CD4-positive, alpha-beta T cell treated with Interleukin-6 at 100 ng/mL for 8 hours (primary cell): ENCODE results near the gene IQCC.

Experiments used
- DNase-seq: peaks from one replicate; pipeline ENCODE4 v3.0.0-alpha.2; 2020; ENCODE audit warnings: mixed read lengths, low spot score

IQCC gene

DNA sequence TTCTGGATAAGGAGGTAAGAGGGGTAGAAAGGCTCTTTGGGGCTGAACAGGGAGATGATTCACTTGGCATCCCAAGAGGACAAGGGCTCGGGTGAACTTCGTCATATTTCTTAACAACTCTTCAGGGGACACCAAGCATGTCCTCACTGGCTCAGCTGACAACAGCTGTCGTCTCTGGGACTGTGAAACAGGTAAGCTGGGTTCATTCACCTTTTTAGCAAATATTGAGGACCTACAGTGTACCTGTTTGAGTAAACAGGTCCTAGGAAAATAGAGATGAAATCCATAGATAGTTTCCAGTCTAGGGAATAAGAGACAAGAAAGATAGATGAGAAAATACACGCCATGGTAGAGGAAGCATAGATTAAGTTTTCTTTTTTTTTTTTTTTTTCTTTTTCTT, 18.8 kb downstream of the IQCC start:
- no peak for DNase-seq

DNA sequence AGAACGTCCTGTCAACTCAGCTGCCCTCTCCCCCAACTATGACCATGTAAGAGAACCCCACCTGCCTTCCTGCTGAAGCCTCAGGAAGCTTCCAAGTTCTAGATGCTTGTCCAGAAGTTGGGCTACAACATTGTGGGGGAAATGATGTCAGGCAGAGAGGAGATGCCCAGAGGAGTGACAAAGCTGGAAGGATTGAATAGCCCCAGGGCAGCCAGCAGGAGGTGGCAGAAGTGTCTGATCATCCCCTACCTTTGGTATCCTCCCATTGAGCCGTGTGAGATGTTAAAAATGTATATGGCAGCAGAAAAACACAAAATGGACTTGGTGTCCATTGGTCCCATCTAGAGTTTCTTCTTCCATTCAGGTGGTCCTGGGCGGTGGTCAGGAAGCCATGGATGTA, 23.3 kb downstream of the IQCC start:
- no peak for DNase-seq

DNA sequence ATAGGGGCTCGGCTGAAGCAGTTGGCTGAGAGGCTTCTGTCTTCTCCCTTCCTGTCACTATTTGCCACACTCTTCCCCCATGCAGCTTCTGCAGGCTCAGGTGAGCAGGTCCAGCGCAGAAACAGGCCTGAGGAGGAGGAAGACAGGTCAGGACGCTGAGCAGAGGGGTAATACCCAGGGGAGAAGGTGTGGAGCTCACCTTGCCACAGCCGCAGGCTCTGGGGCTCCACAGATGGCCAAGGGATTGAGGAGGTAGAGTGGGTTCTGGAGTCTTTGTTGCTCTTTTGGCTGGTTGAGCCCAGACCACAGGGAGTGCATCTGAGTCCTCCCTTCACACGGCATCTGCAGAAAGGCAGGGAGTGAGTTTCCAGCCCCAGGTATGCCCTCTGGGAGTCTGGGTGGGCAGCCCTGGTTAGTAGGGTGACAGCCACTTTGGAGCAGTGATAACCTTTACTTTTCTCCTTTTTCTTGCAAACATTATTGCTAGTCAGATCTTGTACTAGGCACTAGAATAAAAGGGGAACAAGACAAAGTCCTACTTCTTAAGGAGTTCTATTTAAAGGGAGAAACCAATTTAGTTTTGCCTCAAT, 26.5 kb downstream of the IQCC start:
- DNase-seq = no peak

DNA sequence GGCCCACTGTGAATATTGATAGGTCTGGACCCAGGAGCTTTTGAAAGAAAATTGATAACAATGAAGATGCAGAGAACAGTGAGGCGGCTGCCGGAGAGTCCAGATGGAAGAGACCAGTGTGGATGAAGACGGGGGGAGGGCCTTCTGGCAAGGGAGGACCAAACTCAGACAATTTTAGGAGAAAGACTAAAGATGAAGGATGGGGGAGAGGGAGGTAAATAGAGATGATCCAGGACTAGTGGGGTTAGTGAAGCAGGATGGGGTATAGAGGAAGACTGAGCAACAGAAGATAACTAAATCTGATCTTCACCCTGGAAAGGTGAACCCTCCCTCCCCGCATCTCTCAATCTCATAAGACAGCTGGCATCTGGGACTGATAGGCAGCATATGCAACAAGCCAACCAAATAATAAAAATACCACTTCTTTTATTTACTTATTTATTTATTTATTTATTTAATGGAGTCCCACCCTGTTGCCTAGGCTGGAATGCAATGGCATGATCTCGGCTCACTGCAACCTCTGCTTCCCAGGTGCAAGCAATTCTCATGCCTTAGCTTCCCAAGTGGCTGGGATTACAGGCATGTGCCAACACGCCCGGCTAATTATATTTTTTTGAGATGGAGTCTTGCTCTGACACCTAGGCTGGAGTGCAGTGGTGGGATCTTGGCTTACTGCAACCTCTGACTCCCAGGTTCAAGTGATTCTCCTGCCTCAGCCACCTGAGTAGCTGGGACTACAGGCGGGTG, 27.3 kb downstream of the IQCC start:
- no peak for DNase-seq

DNA sequence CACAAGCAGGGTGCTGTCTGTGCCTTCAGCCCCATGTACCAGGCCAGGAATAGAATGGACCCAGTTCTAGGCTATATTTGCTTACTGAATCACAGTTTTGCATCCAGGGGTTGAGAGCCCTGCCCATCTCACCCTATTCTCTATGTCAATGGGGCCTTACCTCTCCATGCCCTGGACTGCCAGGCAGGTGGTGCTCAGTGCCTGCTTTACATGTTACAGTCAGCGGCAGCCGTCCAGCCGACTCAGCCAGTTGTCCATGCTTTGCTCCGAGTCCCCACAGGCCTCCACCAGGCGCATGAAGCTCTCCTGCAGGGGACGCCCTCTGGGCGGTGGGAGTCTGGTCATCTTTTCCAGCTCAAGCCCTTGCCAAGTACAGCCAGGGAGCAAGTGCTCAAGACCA, 29.3 kb downstream of the IQCC start:
- DNase-seq = no peak

DNA sequence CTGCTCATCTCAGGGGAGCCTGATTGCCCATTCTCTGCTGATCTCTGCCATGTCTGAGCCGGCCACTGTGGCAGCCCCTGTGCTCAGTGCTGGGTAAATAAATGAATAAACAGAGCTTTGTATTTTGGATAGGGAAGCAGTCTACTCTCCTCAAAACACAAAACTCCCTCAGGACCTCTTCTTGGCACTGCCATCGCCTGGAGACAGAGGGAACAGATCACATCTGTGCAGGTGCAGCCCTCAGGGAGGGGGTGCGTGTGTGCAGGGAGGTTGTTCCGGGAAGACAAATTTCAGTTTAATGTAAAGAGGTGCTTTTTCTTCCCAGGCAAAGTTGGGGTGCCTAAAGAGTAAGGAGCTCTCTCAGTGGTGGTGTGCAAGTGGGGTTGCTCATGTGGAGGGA, 33.9 kb downstream of the IQCC start:
- no peak for DNase-seq

DNA sequence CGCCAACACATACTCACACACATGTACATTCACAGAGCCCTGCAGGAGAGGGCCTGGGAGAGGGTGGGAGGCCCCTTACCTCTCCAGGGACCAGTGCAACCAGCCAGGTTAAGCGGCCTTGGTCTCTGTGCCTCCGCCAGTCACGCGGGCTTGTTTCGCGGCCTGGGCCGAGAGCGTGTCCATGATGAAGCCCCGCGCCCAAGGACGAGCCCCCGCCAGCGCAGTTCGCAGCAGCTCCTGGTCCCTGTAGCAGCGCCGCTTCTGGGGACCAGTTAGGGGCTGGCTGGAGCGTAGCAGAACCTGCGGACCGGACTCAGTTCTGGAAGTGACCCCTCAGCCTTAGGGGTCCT, 34.3 kb downstream of the IQCC start:
- DNase-seq = no peak

DNA sequence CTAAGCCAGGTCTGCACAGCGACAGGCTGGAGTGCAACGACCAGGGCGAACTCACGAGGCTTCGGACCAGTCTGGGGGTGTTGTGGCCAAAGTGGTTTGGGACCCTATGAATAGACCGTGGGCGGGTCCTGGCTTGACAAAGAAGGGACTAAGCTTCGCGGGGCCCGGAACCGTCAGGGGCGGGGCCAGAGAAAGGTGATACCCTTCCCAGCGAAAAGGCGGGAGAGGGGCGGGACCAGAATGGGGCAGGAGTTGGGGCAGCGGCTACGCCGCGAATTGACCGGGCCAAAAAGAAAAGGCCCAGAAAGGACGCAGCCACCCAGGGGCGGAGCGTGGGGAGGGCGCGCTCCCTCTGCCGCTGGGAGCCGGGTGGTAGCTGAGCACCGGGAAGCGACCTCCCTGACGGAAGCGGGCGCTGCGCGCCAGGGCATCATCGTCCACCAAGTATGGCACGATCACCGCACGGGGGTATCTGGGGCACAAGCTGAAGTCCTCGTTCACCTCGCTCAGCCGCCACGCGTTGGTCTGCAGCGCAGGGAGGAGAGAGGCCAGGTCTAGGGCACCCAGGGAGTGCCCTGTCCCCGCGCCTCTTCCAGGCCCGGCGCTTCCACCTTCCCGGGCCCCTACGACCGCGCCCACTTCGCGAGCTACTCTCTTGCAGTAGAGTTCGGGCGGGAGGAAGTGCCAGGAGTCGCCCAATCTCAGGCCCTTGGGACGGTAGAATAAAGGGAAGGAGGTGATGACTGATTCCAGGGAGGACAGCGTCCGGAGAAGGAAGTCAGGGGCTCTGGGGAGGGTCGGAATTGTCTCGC, 34.9 kb downstream of the IQCC start:
- DNase-seq = peak; percentile 68

DNA sequence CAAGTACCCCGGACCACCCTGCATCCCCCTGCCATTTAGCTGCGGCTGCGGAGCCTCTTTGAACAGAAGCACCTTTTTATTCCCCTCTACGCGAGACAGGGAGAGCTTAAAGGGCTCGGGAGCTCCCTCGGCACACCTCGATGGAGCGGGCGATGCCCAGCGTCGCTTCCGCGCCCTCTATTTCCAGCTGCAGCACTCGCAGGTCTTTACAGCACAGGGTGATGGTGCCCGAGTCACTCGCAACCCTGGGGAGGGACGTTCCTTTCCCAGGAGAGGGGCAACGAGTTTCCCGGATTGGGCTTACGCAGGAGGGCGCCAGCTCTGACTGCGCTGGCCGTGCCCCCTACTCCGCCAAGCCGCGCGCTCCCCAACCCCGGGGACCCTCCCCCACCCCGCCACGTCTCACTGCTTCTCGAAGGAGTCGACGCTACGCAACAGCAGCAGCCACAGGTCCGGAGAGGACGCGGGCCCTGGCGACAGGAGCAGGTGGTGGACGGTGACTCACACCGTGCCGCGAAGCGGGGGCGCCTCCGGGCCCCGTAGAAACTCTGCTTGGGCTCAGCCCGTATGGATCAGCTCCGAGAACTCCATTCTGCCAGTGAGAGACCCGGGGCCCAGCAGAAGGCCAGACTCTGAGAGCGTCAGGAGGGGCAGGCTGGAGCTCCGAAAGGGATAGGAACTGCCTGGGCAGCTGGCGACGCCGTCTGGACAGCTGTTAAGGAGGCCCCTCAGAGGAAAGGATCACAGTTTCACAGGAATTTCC, 35.7 kb downstream of the IQCC start:
- peak; percentile 30 for DNase-seq

DNA sequence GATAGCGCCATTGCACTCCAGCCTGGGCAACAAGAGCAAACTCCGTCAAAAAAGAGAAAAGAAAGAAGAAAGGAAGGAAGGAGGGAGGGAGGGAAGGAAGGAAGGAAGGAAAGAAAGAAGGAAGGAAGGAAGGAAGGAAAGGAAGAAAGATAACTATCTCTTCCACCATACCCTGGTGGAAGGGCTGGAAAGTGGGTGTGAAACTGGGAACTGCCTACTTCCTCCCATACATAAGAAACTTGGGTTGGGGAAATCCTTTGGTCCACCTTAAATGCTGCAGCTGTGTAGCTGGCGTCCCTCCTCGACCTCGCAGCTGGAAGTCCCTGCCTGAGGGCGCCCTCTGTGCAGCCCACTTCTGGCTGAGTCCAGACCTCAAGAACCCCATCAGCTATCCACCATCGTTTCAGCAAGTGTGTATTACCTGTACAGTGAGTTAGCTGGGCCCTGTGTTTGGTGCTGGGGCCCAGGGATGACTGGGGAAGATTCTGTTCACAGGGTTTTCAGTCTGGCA, 36.9 kb downstream of the IQCC start:
- DNase-seq = no peak

DNA sequence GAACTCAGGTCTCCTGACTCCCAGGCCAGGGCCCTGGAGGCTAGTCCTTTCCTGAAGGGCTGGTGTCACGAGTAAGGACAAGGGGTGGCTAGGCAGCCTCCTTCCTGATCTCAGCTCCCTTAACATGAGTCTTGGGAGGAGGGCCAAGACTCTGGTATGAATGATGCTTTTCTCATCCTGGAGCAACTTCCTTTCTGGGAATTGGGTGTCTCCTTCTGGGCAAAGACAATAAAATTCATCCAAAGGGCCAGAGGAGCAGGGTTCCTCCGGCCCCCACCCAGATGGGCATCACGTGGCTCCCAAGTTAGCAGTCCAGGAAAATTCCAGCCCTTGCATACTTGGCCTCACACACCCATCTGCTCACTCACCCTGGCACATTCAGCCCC, 41.4 kb downstream of the IQCC start, which contains the start of gene FAM167B:
FAM167B (plus strand) TSS at position 335 of the 386 bp plus-strand sequence. CDS start 200 bp downstream, outside the sequence.
- no peak for DNase-seq

DNA sequence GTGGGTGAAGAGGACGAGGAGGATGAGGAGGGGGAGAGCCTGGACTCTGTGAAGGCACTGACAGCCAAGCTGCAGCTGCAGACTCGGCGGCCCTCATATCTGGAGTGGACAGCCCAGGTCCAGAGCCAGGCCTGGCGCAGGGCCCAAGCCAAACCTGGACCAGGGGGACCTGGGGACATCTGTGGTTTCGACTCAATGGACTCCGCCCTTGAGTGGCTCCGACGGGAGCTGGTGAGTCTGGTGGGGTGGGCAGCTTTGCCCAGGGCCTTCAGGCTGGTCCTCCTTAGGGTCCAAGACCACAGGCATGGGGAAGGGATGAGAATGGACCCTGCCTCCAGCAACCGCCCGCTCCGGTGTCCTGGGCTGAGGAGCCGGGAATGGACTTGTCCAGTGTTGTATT, 42.0 kb downstream of the IQCC start:
- DNase-seq = no peak

DNA sequence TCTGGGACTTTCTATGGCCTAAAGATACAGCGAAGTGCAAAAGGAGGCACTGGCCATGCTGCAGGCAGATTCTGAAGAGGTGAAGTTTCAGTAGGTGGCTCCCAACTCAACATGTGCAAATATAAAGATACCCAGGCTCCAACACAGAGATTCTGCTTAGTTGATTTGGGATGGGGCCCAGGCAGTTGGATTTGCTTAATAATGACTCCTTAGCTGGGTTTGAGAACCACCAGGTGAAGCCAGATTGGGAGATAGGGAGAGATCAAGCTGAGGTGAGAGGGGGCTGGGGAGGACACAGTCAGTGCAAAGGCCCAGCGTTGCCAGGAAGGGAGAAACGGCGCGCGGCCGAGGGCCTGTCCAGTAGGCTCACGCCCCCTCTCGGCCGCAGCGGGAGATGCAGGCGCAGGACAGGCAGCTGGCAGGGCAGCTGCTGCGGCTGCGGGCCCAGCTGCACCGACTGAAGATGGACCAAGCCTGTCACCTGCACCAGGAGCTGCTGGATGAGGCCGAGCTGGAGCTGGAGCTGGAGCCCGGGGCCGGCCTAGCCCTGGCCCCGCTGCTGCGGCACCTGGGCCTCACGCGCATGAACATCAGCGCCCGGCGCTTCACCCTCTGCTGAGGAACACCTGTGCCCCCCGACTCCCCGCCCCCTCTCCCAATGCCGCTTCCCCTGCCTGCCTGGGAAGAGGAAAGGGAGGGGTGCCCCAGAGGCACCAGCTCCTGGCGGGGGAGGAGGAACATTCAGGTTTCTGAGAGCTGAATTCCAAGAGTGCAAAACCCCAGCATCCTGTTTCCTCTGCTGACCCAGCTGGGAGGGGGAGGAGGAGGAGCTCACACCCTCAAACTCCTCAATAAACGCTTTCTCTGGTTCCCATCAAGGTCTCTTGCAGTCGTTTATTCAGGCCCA, 42.8 kb downstream of the IQCC start:
- DNase-seq = peak; percentile 70

DNA sequence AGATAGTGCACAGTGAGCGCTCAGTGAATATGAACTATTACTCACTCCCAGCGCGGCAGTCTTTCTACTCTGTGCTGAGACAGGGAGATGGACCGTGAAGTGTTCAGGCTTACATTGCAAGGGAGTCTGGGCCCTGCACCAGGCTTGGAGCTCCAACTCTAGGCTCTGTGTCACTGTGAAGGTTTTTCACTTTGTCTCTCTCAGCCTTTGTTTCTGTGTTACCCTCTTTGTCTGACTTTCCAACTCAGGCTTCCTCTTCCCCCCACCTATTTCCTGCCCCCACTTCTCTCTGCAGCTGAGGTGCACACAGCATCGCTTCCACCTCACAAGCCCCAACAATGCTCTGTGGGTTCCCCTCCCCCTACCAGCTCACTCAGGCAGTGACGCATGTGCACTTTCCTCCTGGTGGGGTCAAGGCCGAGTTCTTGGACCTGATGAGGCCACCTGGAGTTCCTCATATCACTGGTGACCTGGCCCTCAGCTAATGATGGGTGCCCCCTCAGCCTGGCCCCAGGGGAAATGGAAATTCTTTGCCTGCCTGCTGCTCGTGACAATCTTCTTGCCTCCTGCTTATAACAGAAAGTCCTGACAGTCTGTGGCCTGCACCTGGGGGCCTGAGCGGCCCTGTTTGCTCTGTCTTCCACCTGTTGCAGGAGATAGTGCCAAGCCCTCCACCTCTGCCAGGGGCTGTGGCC, 44.5 kb downstream of the IQCC start:
- DNase-seq = peak; percentile 92

DNA sequence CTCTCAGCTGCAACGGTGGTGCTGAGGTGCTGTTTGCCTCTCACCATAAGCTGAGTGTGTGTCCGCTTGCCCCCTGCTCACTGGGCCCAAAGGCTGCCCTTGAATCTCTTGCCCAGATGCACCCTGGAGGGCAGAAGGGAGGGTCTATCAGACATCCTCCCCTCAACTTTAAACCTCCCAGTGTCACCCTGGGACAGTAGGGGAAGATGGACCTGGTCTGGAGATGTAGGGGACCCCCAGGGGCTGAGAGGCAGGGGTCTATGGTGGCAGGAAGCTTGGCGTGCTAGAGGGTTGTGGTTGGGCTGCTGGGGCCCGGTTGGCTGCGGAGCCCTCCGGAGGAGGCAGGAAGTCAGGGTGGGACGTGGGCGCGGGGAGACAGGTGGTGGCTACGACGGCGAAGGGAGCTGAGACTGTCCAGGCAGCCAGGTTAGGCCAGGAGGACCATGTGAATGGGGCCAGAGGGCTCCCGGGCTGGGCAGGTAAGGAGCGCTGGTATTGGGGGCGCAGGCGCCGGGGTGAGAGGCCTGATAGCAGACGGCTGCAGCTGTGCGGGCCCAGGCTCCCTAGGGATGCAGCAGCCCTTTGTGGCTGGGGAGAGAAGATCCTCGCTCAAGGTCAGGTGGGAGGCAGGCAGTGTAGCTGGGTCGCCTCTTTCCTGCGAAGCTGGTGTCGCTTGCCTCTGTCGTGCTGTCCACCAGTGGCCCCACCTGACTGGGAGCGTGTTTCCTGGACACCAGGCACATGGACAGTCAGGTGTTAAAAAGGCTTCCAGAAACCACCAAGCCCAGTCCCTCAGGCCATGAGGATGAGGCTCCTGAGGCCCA, 45.6 kb downstream of the IQCC start, which contains the start of gene LCK:
LCK (plus strand) TSS at position 373 of the 824 bp plus-strand sequence. CDS start 23,065 bp downstream, outside the sequence.
- peak; percentile 73 for DNase-seq

DNA sequence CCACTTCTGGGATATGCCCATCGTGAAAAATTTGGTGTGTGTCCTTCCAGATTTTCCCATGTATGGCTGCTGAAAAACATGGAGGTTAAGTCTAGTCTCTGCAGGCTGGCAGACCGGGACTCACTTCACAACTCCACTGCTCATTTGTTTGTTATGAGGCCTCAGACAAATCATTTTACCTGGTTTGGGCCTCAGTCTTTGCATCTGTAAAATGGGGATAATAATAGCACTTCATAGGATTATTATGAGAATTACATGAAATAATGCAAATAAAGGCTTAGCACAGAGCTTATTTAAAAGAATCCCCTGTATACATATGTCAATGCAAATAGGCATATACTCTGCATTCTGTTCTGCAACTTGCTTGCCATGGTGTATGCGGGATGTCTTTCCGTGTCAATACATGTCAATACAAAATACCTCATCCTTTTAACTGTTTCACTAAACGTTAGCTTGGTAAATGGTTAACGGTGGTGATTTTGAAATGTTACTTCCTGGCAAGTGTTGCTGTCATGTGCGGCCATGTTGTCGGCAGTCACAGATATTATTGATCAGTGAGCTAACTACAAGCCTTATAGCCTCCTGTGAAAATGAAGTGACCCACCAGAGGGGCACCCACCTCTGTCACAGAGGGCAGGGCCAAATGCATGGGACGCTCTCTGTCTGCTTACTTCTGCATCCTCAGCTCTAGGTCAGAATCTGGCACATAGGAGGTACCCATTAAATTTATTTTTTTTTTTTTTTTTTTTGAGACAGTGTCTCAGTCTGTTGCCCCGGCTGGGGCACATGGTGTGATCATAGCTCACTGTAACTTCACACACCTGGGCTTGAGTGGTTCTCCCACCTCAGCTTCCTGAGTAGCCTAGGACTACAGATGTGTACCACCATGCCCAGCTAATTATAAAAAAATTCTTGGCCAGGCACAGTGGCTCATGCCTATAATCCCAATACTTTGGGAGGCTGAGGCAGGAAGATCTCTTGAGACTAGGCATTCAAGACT, 49.9 kb downstream of the IQCC start:
- DNase-seq = peak; percentile 38

DNA sequence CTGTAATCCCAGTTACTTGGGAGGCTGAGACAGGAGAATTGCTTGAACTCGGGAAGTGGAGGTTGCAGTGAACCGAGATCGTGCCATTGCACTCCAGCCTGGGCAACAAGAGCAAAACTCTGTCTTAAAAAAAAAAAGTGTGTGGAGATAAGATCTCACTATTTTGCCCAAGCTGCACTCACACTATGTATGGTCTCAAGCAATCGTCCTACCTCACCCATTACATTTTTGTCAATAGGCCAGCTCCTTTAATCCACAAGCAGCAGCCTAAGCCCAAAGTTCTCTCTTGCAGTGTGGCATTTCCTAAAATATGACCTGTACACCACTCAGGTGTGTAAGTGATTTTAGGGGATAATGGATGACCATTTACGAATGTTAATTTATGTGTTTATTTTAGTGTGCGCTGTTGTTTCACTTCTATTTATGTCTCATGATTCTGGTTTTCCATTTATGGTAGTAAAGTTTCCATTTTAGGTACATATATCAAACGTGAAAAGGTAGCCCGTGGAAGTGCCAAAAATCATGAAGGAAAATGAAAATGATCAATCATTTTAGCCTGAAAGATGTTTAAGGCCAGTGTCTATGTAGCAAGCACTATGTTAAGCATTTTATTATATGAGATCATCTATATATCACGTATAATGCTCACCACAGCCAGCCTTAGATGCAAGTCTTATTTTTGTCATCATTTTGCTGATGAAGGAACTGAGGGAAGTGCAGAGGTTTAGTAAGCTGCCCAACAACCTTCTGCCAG, 51.2 kb downstream of the IQCC start:
- peak; percentile 29 for DNase-seq

DNA sequence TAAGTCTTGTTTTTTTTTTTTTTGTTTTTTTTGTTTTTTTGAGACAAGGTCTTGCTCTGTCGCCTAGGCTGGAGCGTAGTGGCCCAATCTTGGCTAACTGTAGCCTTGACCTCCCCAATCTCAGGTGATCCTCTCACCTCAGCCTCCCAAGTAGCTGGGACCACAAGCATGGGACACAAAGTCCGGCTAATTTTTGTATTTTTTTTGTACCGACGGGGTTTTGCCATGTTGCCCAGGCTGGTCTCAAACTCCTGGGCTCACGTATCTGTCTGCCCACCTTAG, 51.7 kb downstream of the IQCC start:
- DNase-seq = no peak
